GM10266 (cell line): ENCODE results near the gene ATP12A.

Experiments
- DNase-seq: peaks from one replicate; pipeline ENCODE4 v3.0.0; 2012; ENCODE audit errors: extremely low spot score
- TF ChIP-seq, protein P1 (sequence below): IDR thresholded peaks from 2 replicates; pipeline ENCODE4 v1.5.1; 2012; ENCODE audit warnings: mild to moderate bottlenecking, low read depth; ENCODE audit not compliant: control insufficient read depth, insufficient read depth; ENCODE audit errors: missing control alignments

The ATP12A gene

DNA sequence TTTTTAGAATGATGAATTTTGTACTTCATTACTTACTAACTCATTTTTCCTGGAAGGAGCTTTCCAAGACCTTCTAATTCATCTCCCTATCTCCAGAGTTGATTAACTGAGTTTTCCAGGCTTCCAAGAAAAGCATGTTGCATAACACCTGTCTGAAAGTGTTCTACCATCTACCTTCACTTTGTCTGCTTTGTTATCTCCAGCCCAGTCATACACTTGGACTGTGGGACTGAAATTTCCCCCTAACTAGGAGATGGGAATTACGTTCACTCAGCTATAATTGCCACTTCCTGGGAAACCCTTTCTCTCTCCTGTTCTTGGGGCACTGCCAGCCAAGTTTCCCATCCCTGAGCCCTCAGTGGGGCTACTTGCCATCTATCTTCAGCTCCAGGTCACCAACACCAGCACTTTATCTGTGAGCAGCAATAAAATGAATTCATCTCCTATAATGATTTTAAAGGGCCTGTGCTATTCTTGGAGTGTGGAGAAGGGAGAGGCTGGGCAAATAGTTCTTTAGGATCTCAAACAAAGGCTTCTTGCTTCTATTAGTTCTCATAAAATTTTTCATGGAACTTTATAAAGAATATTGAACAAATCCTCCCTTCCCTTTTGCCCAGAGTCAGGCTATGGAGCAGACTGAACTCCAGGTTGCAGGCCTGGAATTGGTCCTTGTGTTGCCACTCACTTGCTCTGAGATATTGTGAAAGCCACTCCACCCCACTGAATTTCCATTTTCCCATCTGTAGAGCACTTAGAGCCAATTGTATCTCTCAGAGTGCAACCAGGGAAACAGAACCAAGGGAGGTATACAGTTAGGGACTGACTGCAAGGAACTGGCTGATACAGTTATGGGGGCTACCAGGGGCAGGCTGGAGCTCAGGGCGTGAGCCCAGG lies 17.8 kb upstream of the ATP12A start:
- no peak for DNase-seq
- TF ChIP-seq, protein P1, sequence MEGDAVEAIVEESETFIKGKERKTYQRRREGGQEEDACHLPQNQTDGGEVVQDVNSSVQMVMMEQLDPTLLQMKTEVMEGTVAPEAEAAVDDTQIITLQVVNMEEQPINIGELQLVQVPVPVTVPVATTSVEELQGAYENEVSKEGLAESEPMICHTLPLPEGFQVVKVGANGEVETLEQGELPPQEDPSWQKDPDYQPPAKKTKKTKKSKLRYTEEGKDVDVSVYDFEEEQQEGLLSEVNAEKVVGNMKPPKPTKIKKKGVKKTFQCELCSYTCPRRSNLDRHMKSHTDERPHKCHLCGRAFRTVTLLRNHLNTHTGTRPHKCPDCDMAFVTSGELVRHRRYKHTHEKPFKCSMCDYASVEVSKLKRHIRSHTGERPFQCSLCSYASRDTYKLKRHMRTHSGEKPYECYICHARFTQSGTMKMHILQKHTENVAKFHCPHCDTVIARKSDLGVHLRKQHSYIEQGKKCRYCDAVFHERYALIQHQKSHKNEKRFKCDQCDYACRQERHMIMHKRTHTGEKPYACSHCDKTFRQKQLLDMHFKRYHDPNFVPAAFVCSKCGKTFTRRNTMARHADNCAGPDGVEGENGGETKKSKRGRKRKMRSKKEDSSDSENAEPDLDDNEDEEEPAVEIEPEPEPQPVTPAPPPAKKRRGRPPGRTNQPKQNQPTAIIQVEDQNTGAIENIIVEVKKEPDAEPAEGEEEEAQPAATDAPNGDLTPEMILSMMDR, result no peak

DNA sequence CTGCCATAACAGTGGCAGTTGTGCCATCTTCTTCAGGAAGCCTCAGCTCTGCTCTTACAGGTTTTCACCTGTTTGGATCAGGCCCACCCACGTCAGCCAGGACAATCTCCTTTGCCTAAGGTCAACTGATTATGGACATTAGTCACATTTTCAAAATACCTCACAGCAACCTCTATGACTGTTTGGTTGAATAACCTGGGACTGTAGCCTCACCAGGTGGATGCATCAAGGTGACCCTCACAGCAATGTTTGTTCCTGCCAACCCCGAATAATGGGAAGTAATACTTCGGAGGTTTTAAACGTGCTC lies 17.2 kb upstream of the ATP12A start:
- TF ChIP-seq, protein P1, result no peak
- no peak for DNase-seq

DNA sequence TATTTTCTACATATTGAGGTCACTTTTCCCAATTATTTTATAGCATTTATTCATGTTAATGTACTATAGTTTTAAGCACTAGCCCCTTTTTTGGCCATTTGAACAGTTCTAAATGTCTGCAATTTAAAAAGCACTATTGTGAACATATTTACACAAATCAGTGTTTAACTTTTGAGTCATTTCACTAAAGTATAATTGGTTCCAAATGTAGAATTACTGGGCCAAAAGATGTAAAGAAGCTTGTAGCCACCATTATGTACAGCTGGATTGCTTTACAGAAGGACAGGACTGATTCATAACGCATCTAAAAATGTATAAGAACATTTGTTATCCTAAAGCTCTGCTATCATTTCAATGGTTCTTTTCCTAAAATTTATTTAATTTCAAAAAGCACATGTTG lies 16.6 kb upstream of the ATP12A start:
- TF ChIP-seq, protein P1, result no peak
- DNase-seq, result no peak

DNA sequence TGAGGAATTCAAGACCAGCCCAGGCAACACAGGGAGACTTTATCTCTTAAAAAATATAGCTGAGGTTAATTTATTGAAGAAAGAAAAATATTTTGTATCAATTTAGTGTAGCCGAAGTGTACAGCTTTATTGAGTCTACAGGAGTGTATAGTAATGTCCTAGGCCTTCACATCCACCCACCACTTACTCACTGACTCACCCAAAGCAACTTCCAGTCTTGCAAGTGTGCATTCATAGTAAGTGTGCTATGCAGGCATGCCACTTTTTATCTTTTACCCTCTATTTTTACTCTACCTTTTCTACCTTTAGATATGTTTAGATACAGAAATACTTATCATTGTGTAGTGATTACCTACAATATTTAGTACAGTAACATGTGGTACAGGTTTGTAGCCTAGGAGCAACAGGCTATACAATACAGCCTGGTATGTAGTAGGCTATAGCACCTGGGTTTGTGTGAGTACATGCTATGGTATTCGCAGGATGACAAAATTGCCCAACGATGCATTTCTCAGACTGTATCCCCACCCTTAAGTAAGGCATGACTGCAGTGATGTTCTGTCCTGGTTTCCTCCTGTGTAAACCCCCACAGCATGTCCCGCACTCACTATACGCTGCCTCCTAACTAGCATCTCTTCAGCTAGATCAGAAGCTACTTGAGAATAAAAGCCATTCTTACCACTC lies 15.3 kb upstream of the ATP12A start:
- TF ChIP-seq, protein P1, result no peak
- DNase-seq, result no peak

DNA sequence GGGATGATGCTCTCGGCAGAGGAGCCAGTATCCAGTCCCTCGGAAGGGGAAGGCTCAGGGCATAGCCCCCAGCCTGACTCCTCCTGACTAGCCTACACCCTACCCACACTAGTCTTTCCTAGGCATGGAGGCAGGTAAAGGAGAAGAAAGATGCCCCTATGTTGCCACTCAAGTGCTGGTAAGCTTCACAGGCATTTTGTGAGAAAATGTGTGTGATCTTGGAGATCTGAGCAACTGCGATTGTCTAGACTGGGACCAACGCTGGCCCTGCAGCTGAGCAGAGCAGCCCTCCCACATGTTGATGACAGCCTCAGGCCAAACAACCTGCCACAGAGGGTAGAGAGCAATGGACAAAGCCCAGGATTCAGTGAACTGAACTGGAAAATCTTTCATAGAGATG lies 11.7 kb upstream of the ATP12A start:
- TF ChIP-seq, protein P1, result no peak
- DNase-seq, result no peak

DNA sequence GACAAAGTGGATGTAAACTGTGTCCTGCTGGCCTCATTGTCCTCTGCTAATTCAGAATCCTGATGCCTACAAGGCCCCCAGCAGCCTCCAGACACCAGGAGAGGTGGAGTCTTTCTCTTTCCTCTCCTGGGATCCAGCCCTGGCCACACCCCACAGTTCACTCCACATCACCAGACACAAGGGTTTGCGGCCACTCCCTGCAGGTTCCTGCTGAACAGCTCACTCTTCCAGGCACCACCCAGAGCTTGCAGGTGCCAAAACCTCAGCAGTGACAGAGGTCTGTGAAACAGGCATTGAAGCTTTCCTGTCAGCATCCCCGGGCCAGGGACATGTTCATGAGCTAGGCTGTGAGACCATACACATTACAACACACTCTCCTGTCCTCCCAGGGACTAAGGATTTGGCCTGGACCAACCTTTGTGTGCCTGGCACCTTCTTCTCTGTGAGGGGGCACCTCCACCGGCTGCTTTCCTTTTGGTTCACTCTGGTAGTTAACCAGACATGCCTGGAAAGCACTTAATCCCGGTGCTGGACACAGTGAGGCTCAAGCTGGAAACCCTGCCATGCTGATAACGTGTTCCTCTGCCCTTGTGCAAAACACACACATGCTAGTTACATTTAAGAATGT lies 11.1 kb upstream of the ATP12A start:
- TF ChIP-seq, protein P1, result no peak
- no peak for DNase-seq

DNA sequence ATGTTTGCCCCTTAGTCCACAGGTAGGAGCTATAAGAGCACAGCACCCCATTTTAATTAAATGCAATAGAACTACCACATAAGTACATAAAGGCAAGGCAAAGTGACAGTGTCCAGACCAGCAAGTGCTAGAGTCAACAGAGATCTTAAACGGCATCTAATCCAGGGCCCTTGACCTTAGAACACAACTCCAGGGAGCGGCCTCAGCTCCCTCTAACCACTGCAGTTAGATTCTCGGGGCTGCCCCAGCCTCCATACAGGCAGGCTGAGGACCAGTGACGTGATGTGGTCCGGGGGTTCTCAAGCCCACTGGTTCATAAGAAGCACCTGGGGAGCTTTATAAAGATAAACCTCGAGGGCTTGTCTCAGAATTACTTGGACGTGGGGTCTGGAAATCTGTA lies 10.0 kb upstream of the ATP12A start:
- DNase-seq, result no peak
- TF ChIP-seq, protein P1, result no peak
